GM12892 (cell line): ENCODE results near the gene ZYG11A.

Experiments used
- POLR2A ChIP-seq: IDR thresholded peaks from 2 replicates; pipeline ENCODE4 v1.6.1; 2011; ENCODE audit warnings: low read depth, low read length, control low read depth
- TAF1 ChIP-seq: IDR thresholded peaks from 2 replicates; pipeline ENCODE4 v1.6.1; 2011; ENCODE audit warnings: low read depth, mild to moderate bottlenecking, control low read depth, low read length, borderline replicate concordance

- TF ChIP-seq TAF1, result no peak
- TF ChIP-seq POLR2A, result no peak
Observed at GRCh38 chr1:52915211-52915854, 72.8 kb downstream of the ZYG11A start.
